NCI-H1417 (cell line): Measurements from ENCODE around the gene KCNN2.
"Not testable (repeated sequence)": the region's sequence is repeated elsewhere in the genome, so short reads cannot be mapped to it uniquely, and the experiment has no call there.

Experiments
- DNase-seq, 3 experiments: peaks; one replicate each; lab custom pipeline; 2025; lab: John Stamatoyannopoulos, UW

The KCNN2 gene

DNA sequence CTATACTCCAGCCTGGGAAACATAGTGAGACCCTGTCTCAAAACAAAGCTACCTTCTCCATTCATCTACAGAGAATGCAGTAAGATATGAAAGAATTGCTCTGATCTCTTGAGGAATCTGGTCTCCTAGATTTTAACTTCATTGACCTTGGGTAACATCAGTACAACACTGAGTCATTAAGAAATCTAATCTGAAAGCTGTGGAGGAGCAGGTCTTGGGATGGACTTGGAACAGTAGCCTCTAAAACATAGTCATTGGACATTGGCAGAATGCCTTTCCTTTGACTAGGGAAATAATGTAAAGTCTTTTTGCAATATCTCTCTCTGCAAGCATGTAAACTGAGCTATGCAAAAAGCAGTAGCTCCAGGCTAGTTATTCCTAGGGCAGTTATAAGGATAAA lies 58.1 kb downstream of the KCNN2 start:
- DNase-seq: no peak

GRCh38 chr5:114427204-114427603 lies 65.3 kb downstream of the KCNN2 start:
- no peak for DNase-seq

- DNase-seq: no peak
Measured at GRCh38 chr5:114430532-114430931, 68.7 kb downstream of the KCNN2 start.

GRCh38 chr5:114432684-114433083 lies 70.8 kb downstream of the KCNN2 start:
- not testable (repeated sequence) for DNase-seq

DNA sequence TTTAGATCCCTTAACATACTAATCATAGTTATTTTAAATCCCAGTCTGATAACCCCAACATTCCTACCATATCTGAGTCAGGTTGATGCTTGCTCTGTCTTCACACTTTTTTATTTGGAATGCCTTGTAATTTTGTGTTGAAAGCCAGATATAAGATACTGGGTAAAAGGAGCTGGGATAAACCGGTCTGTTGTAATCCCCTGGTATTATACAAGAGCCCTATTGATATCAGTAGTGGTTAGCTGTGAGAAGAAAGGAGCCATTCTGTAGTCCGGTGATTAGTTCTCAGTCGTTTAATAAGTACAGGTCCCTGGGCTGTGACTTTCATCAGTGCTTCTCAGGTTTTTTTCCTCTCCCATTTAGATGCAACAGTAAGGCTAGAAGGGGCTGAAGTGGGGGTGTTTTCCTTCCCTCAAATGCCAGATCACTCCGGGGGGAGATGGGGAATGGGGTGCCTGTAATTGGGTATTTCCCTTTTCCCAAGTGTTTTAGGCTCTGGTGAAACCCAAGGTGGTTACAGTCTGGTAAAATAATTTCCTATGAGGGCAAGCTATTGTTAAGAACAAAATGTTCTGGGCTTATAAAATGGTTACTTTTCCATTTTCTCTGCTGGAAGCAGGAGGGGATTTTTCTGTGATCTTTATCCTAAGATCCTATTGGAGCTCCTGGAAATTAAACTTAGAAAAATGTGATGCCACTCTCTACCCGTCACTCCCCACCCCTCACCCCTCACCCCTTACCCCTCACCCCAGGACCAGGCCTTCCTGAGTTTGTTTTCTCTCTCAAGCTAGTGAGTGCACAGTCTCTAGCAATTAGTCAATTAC lies 72.7 kb downstream of the KCNN2 start:
- no peak for DNase-seq

DNA sequence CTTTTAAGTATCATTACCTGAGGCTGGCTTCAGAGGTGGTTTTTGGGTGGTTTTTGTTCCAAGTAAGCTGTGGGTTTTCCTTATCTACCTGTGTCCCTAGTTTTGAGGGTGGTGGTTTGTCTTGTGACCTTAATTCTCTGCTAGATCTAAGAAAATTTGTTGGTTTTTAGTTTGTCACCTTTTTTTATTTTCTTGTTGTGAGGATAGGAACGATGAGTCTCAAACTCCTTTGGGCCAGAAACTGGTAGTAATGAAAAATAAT lies 73.3 kb downstream of the KCNN2 start:
- no peak for DNase-seq

DNA sequence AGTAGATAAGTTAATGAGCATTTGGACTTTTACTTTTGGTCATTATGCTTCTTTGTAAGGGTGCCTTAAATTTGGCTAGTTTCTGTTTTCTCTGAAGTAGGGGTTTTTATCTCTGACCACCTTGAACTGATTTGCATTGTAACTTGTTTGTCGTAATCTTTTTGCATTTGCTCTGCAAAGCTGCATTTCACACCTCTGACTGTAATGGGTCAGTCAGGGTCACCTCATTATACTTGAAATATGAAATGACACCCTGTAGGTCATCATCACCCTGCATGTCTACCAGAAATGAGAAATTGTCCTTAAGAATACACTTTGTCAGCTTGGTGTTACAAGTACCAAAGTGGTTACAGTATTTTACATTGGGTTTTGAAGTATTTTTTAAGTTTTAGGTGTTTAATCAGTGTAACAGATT lies 74.0 kb downstream of the KCNN2 start:
- no peak for DNase-seq

- no peak for DNase-seq
Measured at GRCh38 chr5:114437936-114438335, 76.1 kb downstream of the KCNN2 start.

DNA sequence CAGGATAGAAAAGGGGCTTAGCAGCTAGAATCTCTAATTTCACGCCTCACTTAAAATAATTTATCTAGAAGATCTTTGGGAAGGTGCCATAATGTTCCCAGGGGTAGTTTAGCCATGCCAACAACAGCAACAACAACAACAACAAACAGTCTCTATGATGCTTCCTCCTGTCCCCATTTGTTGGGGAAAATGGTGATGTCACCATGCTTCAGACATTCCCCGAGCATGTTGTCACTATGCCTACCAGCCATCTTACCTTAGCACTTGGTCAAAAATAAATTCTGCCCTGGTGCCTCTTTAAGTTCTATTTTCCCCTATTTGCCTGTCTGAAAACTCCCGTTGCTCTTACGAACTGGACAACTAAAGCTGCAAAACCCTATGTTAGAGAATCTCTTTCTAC lies 76.6 kb downstream of the KCNN2 start:
- no peak for DNase-seq

- peak in 1 of 3 experiments; percentile 2 for DNase-seq
Measured at GRCh38 chr5:114447084-114447773, 85.4 kb downstream of the KCNN2 start.

GRCh38 chr5:114448481-114448880 lies 86.6 kb downstream of the KCNN2 start:
- DNase-seq: no peak

- peak; percentile 30 to 66 (median 50) for DNase-seq
Measured at GRCh38 chr5:114449860-114450421, 88.1 kb downstream of the KCNN2 start.

DNA sequence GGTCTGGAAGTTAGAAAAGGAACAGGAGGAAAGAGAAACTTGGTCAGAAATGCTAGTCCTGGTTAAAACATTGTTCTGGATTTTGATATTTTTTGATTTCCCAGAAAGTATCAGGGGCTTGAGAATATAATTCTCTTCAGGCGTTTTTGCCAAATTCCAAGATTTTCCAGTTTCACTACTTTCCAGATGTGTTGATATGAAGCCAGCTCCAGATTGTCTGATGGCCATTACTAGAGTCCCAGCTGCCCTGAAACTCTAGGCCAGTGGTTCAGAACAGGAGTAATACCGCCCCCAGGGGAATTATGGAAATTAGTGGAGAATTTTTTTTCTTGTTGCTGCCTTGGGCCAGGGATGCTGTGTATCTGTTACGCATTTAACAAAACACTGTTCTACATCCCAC lies 88.6 kb downstream of the KCNN2 start:
- peak in 1 of 3 experiments; percentile 13 for DNase-seq

GRCh38 chr5:114458726-114459125 lies 96.9 kb downstream of the KCNN2 start:
- no peak for DNase-seq

DNA sequence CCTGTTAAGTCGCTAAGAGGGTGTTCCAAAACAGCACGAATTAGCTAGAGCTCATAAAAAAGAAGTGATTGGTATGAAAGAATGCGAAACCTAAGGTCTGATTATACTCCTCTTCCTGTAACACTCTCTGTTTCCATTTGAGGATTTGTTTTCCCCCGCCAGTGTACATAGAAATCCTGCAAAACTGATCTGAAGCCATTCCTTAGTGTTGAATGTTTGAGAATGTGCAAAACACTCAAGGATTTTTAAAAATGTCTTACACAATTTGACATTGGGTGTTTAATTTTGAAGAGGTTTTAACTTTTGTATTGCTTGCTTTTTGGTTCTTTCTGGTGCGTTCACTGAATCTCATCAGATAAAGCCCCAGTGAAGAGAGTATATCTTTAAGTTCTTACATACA lies 105.3 kb downstream of the KCNN2 start:
- no peak for DNase-seq

DNA sequence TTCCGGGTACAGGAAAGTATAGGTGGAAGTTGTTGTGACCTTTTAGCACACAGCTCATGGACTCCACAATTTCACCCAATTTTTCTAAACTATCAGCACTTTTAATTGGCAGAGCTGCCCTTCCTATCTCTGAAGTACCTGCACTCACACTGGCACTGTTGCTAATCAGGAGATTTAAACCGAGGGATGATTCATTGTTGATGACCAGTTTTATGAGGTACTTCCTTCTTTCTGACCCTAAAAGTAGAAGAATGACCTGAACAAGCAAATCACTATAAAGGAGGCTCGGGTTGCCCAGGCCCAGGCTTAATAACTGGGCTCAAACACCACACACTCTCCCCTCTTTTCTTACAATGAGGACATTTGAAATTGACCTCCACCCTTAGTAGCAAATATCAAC lies 105.9 kb downstream of the KCNN2 start:
- DNase-seq: no peak

GRCh38 chr5:114469372-114469771 lies 107.5 kb downstream of the KCNN2 start:
- no peak for DNase-seq

- no peak for DNase-seq
Measured at GRCh38 chr5:114471529-114471928, 109.7 kb downstream of the KCNN2 start.

DNA sequence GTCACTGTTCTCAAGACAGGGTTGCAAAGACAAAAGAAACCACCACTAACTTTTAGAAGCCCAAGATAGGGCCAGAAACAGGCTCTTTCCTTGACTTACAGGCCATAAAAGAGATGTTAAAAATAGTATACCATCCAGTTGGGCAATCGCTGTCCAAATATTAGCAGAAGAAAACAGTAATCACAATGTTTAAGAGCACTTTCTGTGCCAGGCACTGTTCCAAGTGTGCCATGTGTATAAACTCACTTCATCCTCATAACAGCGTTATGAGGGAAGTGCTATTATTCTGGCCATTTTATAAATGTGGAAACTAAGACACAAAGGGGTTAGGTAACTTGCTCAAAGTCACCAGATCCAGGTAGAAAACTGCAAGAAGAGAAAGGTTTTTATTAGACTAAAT lies 111.7 kb downstream of the KCNN2 start:
- no peak for DNase-seq

DNA sequence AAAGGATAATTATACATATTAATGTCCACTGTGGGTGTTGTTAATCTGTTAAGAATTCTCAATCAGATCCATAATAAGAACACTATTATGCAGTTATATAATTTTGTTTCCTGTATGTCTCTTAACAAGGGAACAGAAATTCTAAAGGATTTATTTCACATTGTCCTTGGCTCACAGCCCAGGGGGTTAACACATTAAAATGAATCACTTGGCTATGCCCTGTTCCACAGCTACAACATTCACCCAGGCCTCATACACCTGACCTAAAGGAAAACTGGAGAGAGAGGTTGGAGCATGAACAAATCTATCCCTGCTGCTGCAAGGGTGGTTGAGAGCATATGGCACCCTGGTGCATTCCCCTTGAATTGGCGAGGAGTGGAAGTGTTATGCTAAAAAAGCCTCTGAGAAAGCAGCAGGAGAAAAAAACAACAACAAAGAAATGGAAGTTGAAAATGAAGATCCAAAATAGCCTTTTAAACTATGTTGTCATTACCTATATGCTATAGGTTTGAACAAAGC lies 116.0 kb downstream of the KCNN2 start:
- DNase-seq: no peak

DNA sequence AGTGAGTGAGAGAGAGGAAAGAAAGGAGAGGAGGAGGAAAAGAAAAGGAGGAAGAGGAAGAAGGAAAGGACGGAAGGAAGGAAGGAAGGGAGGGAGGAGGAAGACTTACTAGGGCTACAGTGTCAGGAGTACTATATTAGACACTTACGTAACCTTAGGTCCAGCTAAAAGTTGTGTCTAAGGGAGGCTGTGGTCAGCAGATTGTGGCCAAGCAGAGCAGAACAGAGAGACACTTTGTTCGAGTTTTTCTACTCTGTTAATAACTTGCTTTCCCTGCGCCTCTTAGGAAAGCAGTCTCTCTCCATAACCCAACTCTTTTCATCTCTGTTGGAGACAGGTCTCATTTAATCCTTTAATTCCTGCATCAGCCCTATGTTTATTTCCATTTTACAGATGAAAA lies 138.9 kb downstream of the KCNN2 start:
- DNase-seq: no peak

- no peak for DNase-seq
Measured at GRCh38 chr5:114504560-114504959, 142.7 kb downstream of the KCNN2 start.

GRCh38 chr5:114524221-114524620 lies 162.4 kb downstream of the KCNN2 start:
- DNase-seq: no peak
